Measurements from ENCODE around the gene ALOXE3.

- no peak for TF ChIP-seq RFX5 (IDR thresholded peaks at IDR 0.05)
- TF ChIP-seq ZFP36 (IDR thresholded peaks at IDR 0.05; ENCODE audit: borderline replicate concordance, partially characterized antibody) = no peak
- TF ChIP-seq MAFK (IDR thresholded peaks at IDR 0.05; ENCODE audit: partially characterized antibody) = no peak
- no peak for TF ChIP-seq CTCF (IDR thresholded peaks at IDR 0.05)
- no peak for TF ChIP-seq EP300 (IDR thresholded peaks at IDR 0.05)
- no peak for TF ChIP-seq ESRRA (IDR thresholded peaks at IDR 0.05; ENCODE audit: borderline replicate concordance, low read length)
- TF ChIP-seq RAD21 (conservative IDR thresholded peaks at IDR 0.05 in 1 of 2, IDR thresholded peaks at IDR 0.05 in 1 of 2) = no peak
- TF ChIP-seq RCOR1 (IDR thresholded peaks at IDR 0.05; ENCODE audit: low read depth, low read length) = no peak
- no peak for TF ChIP-seq REST (IDR thresholded peaks at IDR 0.05)
Observed at GRCh38 chr17:8052256-8053252, 65.8 kb downstream of the ALOXE3 start.

Measured in A549 (cell line).